DMS153 (cell line): Measurements from ENCODE around the gene XYLT1.
"Not testable (repeated sequence)": the region's sequence is repeated elsewhere in the genome, so short reads cannot be mapped to it uniquely, and the experiment has no call there.

ENCODE experiments used
- DNase-seq: peaks from one replicate; lab custom pipeline; 2025; lab: John Stamatoyannopoulos, UW

The XYLT1 gene

GRCh38 chr16:17335406-17335805, 135.4 kb downstream of the XYLT1 start:
- DNase-seq = not testable (repeated sequence)

DNA sequence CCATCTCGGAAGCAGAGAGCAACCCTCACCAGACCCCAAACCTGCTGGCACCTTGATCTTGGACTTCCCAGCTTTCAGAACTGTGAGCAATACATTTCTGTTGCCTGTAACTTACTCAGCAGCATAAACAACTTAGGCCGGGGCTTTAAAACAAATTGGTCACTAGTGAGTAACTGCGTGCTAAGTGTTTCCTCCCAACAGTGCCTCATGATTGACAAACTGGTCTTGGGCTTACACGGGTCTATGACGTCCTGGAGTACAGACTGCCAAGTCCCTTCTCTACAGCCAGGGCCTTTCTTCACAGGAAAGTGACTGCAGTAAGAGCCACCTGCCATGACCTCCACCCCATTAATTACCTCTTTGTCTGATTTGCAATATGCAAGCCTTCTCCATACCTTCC, 136.7 kb downstream of the XYLT1 start:
- DNase-seq = no peak

- DNase-seq = no peak
Measured at GRCh38 chr16:17333229-17333628, 137.5 kb downstream of the XYLT1 start.

DNA sequence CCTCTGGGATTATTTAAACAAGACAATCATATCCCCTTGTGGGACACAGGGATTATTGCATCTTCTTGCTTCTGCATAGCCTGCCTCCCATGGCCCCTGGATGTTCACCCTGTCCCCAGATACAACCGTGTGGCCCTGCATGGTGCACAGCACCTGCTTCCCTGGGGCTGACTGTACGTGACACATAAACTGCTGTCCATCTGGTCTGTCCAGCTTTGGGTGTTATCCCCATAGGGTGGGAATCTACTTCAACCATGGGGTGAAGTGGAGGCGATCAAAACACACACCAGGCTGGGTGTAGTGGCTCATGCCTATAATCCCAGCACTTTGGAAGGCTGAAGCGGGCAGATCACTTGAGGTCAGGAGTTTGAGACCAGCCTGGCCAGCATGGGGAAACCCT, 138.8 kb downstream of the XYLT1 start:
- no peak for DNase-seq

GRCh38 chr16:17331071-17331607, 139.6 kb downstream of the XYLT1 start:
- DNase-seq = no peak

- DNase-seq = no peak
Measured at GRCh38 chr16:17330044-17330443, 140.7 kb downstream of the XYLT1 start.

DNA sequence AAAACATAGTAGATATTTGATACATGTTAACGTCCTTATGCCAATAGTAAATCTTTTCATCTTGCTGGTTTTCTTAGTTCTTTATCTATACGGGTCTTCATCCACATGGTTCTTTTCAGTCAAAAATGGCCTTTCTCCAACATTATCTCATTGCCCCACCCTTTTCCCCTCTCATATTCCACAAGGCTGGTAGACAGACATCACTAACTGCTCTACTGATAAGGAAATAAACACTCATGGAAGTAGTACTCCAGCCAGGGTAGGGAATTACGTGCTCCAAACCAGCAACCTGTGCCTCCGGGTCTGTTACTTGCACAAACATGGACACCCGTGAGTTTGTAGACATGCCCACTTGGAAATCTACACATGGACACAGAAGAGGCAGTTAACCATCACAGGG, 141.4 kb downstream of the XYLT1 start:
- DNase-seq = peak; percentile 41

- DNase-seq = peak; percentile 58
Measured at GRCh38 chr16:17328932-17329331, 141.8 kb downstream of the XYLT1 start.

DNA sequence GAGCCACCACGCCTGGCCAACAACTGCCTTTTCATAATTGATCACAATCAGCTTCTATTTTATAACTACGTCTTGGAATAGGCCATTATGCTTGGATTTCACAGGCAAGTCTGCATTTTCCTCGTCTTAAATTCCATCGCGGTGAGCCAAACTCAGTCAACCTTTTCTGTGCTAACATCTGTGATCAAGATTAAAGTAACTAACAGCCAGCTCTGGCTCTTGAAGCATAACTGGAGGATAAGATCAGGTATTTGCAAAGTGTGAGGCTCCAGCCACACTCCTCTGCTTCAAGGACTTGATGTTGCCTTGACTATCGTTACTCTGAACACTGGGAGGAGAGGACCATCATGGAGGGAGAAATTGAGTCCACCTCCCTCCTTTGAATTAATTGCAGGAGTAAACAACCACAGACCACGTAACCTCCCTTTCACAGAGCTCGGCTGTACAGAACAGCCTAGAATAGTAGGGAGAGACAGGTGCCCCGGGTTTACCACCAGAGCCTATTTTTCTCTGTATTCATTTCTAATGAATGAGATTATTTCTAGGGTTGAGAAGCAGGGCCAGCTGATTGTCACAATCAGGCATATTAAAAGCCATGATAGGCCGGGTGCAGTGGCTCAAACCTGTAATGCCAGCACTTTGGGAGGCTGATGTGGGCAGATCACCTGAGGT, 143.0 kb downstream of the XYLT1 start:
- DNase-seq = no peak

GRCh38 chr16:17325476-17326143, 145.2 kb downstream of the XYLT1 start:
- no peak for DNase-seq

- no peak for DNase-seq
Measured at GRCh38 chr16:17324451-17324850, 146.3 kb downstream of the XYLT1 start.

GRCh38 chr16:17323171-17323570, 147.6 kb downstream of the XYLT1 start:
- DNase-seq = no peak

GRCh38 chr16:17321824-17322223, 148.9 kb downstream of the XYLT1 start:
- DNase-seq = no peak

- DNase-seq = no peak
Measured at GRCh38 chr16:17320009-17320408, 150.8 kb downstream of the XYLT1 start.

- DNase-seq = no peak
Measured at GRCh38 chr16:17318238-17318637, 152.5 kb downstream of the XYLT1 start.

- DNase-seq = peak; percentile 18
Measured at GRCh38 chr16:17316005-17316404, 154.8 kb downstream of the XYLT1 start.

- DNase-seq = no peak
Measured at GRCh38 chr16:17313793-17314547, 156.8 kb downstream of the XYLT1 start.

DNA sequence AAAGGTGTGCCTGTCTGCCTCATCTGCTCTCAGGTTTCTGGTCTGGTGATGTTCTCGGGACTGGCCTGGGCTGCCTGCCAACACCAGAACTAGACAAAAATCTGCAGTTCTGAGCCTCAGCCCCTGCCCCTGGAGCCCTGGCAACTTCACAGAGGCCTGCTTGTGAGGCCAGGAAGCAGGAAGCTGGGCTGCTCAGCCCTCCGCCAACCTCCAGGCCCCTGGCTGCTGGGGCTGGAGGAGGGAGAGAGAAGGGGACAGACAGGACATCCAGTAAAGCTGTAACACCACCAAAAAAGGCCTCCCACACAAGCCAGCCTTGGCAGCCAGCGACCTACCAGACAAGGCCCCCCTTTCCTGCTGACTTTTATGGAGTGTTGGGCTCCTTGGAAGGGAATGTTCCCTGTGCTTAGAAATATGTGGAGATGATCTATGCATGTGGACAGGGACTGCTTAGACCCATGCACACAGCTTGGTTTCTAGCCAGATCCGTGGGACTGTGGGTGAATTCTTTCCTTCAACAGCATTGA, 157.6 kb downstream of the XYLT1 start:
- DNase-seq = no peak

- no peak for DNase-seq
Measured at GRCh38 chr16:17312094-17312710, 158.6 kb downstream of the XYLT1 start.

DNA sequence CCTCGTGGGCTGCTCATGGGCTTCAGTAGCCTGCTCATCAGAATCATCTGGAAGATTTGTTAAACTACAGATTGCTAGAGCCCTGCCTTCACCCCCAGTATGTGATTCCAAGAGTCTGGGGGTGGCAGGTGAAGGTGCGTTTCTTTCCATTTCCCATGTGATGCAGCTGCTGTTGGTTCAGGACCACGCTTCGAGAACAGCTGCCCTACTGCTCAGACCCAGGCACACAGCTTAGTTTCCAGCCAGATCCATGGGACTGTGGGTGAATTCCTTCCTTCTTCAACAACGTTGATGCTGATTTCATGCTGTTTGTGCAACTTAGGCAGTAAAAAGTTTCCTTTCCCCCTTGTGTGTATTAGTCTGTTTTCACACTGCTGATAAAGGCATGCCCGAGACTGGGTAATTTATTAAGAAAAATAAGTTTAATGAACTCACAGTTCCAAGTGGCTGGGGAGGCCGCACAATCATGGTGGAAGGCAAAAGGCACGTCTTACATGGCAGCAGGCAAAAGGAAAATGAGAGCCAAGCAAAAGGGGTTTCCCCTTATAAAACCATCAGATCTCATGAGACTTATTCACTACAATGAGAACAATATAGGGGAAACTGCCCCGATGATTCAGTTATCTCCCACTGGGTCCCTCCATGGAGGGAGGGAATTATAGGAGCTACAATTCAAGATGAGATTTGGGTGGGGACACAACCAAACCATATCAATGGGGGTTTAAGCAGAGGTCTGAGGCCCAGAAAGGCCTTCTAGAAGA, 159.2 kb downstream of the XYLT1 start:
- DNase-seq = no peak

DNA sequence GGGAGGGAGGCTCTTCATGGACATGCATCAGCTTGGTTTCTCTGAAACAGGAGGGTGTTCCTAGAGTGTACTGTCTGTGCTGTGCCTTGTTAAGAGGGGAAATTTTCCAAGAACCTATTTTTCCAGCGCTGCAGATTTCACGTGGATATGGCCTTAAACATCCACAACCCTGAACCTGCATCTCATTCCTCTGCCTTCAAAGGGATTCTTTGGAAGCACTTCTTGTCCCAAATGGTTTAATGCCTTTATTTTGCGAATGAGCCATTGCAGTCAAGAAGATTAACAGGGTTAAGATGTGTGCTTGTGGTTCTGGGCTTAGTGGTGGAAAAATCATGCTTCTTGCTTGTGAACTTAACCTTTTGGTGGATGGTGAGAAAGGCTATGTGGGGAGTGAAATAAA, 161.2 kb downstream of the XYLT1 start:
- no peak for DNase-seq
